ENCODE measurements around the gene MRPL55.

MRPL55 gene

DNA sequence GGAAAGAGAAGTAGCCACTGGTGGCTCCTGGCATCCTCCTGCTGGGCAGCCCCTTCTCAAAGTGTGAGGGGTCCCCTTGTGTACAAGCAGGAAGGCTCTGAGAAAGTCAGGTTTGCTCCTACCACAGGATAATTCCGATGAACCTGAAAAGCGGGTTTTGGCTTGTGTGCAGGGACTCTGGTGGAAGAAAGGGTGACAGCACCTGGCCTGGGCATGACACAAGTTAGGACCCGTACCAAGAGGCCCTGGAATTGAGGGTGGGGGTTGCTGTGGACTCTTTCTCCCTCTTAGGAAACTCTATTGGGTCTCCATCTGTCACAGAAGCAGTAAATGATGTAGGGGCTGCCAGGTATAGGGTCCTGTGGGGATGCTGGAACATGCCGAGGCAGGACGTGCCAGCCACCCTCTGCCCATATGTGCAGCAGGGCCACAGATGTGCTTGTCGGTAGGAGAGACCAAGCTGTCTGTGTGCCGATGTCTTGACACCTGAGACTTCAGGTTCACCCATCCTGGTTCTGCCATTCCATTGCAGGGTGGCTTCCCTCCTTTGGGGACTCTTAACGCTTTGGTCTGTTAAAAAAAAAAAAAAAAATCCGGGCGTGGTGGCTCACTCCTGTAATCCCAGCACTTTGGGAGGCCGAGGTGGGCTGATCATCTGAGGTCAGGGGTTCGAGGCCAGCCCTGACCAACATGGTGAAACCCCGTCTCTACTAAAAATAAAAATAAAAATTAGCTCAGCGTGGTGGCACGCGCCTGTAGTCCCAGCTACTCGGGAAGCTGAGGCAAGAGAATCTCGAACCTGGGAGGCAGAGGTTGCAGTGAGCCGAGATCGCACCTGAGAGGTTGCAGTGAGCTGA, 15.8 kb downstream of the MRPL55 start:
- Histone ChIP-seq H3K4me2 (no peak overlapping the region), H3K27ac (no peak overlapping the region), H4K20me1 (ENCODE audit: insufficient read depth) (peaks cover 93% of the 10 kb centered on the region), H3K79me2 (ENCODE audit: insufficient read depth, low read depth) (peaks cover 100% of the 10 kb centered on the region), H3K27me3 (ENCODE audit: insufficient read depth, low read depth) (no peaks in the 10 kb centered on the region), H3K9ac (no peak overlapping the region), H3K4me1 (ENCODE audit: low read depth, poor library complexity, severe bottlenecking) (peaks cover 47% of the 10 kb centered on the region), H3K4me3 (IDR thresholded peaks at IDR 0.05; ENCODE audit: insufficient read depth, low read depth, low read length) (no peak overlapping the region), H2AFZ (ENCODE audit: low read depth) (no peak overlapping the region), H3K36me3 (ENCODE audit: insufficient read depth) (peaks cover 12% of the 10 kb centered on the region; the same call in 1 of the 2 replicates)
- TF ChIP-seq, protein P1, sequence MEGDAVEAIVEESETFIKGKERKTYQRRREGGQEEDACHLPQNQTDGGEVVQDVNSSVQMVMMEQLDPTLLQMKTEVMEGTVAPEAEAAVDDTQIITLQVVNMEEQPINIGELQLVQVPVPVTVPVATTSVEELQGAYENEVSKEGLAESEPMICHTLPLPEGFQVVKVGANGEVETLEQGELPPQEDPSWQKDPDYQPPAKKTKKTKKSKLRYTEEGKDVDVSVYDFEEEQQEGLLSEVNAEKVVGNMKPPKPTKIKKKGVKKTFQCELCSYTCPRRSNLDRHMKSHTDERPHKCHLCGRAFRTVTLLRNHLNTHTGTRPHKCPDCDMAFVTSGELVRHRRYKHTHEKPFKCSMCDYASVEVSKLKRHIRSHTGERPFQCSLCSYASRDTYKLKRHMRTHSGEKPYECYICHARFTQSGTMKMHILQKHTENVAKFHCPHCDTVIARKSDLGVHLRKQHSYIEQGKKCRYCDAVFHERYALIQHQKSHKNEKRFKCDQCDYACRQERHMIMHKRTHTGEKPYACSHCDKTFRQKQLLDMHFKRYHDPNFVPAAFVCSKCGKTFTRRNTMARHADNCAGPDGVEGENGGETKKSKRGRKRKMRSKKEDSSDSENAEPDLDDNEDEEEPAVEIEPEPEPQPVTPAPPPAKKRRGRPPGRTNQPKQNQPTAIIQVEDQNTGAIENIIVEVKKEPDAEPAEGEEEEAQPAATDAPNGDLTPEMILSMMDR (conservative IDR thresholded peaks at IDR 0.05; ENCODE audit: low read depth, low read length): no peak

DNA sequence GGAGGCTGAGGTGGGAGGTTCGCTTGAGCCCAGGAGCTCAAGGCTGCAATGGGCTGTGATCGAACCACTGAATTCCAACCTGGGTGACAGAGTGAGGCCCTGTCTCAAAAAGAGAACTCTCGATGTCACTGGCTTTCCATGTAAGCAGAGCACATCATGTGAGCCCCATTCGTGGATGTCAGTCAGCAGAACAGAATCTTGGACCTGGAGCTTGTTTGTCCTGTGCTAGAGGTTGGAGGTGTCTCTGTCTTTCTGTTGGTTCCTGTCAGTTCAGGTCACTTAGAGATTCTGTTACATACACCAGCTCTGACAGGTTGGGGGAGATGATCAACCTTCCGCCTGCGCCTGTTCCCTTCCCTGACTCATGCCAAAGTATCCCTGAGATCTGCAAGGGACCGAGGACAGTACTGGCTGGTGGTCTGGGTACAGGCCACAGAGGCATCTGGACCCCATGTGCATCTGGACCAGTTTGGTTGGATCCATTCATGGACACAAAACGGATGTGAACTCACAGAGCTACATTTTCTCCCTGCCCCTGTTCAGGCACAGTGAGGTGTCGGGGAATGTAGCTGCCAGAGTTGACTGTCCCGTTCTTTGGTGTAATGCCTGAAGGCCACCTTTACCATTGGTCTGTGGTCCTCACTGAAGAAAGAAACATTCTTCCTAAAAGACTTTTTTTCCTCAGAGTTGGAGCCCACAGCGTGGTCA, 16.6 kb downstream of the MRPL55 start:
- Histone ChIP-seq H3K27ac (no peak overlapping the region), H3K4me3 (IDR thresholded peaks at IDR 0.05; ENCODE audit: insufficient read depth, low read depth, low read length) (no peak overlapping the region), H3K4me2 (no peak overlapping the region), H2AFZ (ENCODE audit: low read depth) (no peak overlapping the region), H3K36me3 (ENCODE audit: insufficient read depth) (peaks cover 12% of the 10 kb centered on the region; the same call in 1 of the 2 replicates), H3K9ac (no peak overlapping the region), H3K4me1 (ENCODE audit: low read depth, poor library complexity, severe bottlenecking) (peaks cover 55% of the 10 kb centered on the region), H3K79me2 (ENCODE audit: insufficient read depth, low read depth) (peaks cover 100% of the 10 kb centered on the region), H4K20me1 (ENCODE audit: insufficient read depth) (peaks cover 98% of the 10 kb centered on the region), H3K27me3 (ENCODE audit: insufficient read depth, low read depth) (no peaks in the 10 kb centered on the region)
- TF ChIP-seq, protein P1 (conservative IDR thresholded peaks at IDR 0.05; ENCODE audit: low read depth, low read length): no peak

DNA sequence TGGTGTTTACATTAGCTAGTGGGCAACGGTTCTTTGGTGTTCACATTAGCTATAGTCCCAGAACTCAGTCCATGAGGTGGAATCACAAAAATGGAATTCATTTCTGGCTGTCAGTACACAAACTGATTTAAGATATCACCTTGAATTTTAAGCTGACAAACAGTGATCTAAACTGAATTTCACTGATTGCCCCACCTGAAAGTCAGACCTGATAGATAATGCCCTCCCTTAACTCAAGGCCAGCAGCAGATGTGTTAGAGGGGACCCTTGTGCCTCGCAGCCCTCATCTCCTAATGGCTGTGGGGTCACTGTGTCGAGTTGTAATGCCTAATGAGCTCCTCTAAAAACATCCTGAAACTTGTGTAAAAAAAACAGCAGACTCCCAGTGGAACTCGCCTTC, 18.0 kb downstream of the MRPL55 start:
- H3K4me1 ChIP-seq (ENCODE audit: low read depth, poor library complexity, severe bottlenecking): peaks cover 69% of the 10 kb centered on the region
- peak overlapping the region; percentile 64; the same call in 1 of the 2 replicates for H3K27ac ChIP-seq
- H3K4me2 ChIP-seq: peak overlapping the region; percentile 99; the same call in 1 of the 2 replicates
- no peaks in the 10 kb centered on the region for H3K27me3 ChIP-seq (ENCODE audit: insufficient read depth, low read depth)
- peaks cover 3% of the 10 kb centered on the region; the same call in 1 of the 2 replicates for H3K36me3 ChIP-seq (ENCODE audit: insufficient read depth)
- TF ChIP-seq, protein P1 (conservative IDR thresholded peaks at IDR 0.05; ENCODE audit: low read depth, low read length): no peak
- H3K79me2 ChIP-seq (ENCODE audit: insufficient read depth, low read depth): peaks cover 100% of the 10 kb centered on the region
- H3K9ac ChIP-seq: no peak overlapping the region
- peaks cover 98% of the 10 kb centered on the region for H4K20me1 ChIP-seq (ENCODE audit: insufficient read depth)
- no peak overlapping the region for H2AFZ ChIP-seq (ENCODE audit: low read depth)
- H3K4me3 ChIP-seq (IDR thresholded peaks at IDR 0.05; ENCODE audit: insufficient read depth, low read depth, low read length): no peak overlapping the region

DNA sequence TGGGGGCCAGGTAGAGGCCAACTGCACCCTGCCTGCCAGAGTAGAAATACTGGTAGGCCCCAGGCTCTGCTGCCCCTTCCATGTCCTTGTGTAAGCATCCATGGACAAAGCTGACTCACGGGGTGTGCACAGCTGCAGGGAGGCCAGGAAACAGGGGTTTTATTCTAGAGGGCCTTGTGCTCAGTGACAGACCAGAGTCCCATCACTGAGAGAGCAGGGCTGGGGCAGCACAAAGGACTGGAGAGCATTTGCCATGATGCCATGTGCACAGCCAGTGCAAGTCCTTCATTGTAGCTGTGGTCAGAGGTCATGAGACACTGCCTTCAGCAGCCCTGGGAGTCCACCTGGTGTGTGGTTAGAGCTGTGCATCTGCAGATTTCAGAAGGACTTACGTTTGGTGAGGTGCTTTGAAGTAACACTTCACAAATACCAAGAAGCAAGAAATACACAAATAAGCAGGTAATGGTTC, 18.5 kb downstream of the MRPL55 start:
- TF ChIP-seq, protein P1 (conservative IDR thresholded peaks at IDR 0.05; ENCODE audit: low read depth, low read length): no peak
- H2AFZ ChIP-seq (ENCODE audit: low read depth): no peak overlapping the region
- H3K79me2 ChIP-seq (ENCODE audit: insufficient read depth, low read depth): peaks cover 100% of the 10 kb centered on the region
- H3K27ac ChIP-seq: peak overlapping the region; percentile 64
- peaks cover 98% of the 10 kb centered on the region for H4K20me1 ChIP-seq (ENCODE audit: insufficient read depth)
- no peak overlapping the region for H3K4me3 ChIP-seq (IDR thresholded peaks at IDR 0.05; ENCODE audit: insufficient read depth, low read depth, low read length)
- H3K4me2 ChIP-seq: peak overlapping the region; percentile 99
- H3K27me3 ChIP-seq (ENCODE audit: insufficient read depth, low read depth): no peaks in the 10 kb centered on the region
- H3K4me1 ChIP-seq (ENCODE audit: low read depth, poor library complexity, severe bottlenecking): peaks cover 73% of the 10 kb centered on the region
- peak overlapping the region; percentile 20; the same call in 1 of the 2 replicates for H3K9ac ChIP-seq
- H3K36me3 ChIP-seq (ENCODE audit: insufficient read depth): peaks cover 3% of the 10 kb centered on the region; the same call in 1 of the 2 replicates
